ENCODE data around the gene SYNDIG1L. TPM values are rescaled to one million over a fixed set of nuclear protein-coding genes. Genes with fewer than 3 reads are reported as not detected.

The SYNDIG1L gene
- total and polyA plus RNA-seq, 2 of the 8 experiments (the other 6 are each of a cell fraction or from before 2014, with no cell fraction given): 3.0 to 3.2 TPM

DNA sequence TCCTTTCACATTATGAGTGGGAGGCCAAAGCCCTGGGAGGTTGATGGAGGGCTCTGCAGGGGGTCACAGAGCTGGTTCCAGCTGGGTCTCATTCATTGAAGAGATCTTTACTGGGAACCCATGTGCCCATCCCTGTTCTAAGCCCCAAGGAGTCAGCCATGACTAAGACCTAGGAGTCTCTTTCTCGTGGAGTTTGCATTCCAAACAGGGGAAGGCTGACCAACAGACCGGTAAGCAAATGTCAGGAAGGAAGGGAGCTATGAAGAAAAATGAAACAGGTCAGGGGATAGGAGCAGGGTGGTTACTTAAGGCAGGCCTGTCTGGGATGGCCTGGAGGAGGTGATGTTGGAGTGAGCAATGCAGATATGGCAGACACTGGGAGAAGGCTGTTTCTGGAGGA is 31.5 kb downstream of the SYNDIG1L start:
- peaks cover 0 to 2% (median 0%) of the 10 kb centered on the region in 4 experiments; a peak in 1 of 7 replicates for H3K27me3 ChIP-seq (replicated peaks in 1 of 4; ENCODE audit: control insufficient read depth in 3 of 4, extremely low read depth in 1 of 4, insufficient read depth in 3 of 4, low read length in 3 of 4)
- H3K4me2 ChIP-seq (ENCODE audit: insufficient read depth in 1 of 2, low read depth in 2 of 2, low read length in 2 of 2): no peak overlapping the region
- no peak overlapping the region for H2BK20ac ChIP-seq (ENCODE audit: low read length)
- no peak overlapping the region for H2BK15ac ChIP-seq (ENCODE audit: low read length)
- H2AK5ac ChIP-seq (ENCODE audit: low read depth, low read length): no peak overlapping the region
- TF ChIP-seq KDM1A (IDR thresholded peaks at IDR 0.05; ENCODE audit: borderline replicate concordance, low read length): no peak
- no peak for TF ChIP-seq POLR2AphosphoS5 (IDR thresholded peaks at IDR 0.05; ENCODE audit: low read depth, low read length)
- TF ChIP-seq, protein P1, sequence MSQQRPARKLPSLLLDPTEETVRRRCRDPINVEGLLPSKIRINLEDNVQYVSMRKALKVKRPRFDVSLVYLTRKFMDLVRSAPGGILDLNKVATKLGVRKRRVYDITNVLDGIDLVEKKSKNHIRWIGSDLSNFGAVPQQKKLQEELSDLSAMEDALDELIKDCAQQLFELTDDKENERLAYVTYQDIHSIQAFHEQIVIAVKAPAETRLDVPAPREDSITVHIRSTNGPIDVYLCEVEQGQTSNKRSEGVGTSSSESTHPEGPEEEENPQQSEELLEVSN (IDR thresholded peaks at IDR 0.05): no peak
- no peak for TF ChIP-seq TEAD4 (IDR thresholded peaks at IDR 0.05; ENCODE audit: low read depth, low read length)
- TF ChIP-seq PHF8 (conservative IDR thresholded peaks at IDR 0.05; ENCODE audit: low read depth, low read length): no peak
- no peak for TF ChIP-seq BRCA1 (IDR thresholded peaks at IDR 0.05; ENCODE audit: low read depth, low read length)
- TF ChIP-seq, protein P2, sequence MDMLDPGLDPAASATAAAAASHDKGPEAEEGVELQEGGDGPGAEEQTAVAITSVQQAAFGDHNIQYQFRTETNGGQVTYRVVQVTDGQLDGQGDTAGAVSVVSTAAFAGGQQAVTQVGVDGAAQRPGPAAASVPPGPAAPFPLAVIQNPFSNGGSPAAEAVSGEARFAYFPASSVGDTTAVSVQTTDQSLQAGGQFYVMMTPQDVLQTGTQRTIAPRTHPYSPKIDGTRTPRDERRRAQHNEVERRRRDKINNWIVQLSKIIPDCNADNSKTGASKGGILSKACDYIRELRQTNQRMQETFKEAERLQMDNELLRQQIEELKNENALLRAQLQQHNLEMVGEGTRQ (IDR thresholded peaks at IDR 0.05; ENCODE audit: low read length): no peak
- TF ChIP-seq FOSL1 (IDR thresholded peaks at IDR 0.05; ENCODE audit: insufficient read depth, low read depth, low read length): no peak
- no peak for TF ChIP-seq HDAC2 (IDR thresholded peaks at IDR 0.05; ENCODE audit: borderline replicate concordance in 1 of 2, low read depth in 2 of 2, low read length in 2 of 2)
- TF ChIP-seq TBP (IDR thresholded peaks at IDR 0.05; ENCODE audit: low read depth, low read length): no peak
- no peak overlapping the region for H4K91ac ChIP-seq (replicated peaks; ENCODE audit: insufficient read length, low read length)
- H3K18ac ChIP-seq (ENCODE audit: extremely low read depth, low read length): no peak overlapping the region; the same call in 1 of the 2 replicates
- H3K79me1 ChIP-seq (ENCODE audit: low read depth, low read length): no peaks in the 10 kb centered on the region
- H3K9me3 ChIP-seq (ENCODE audit: insufficient read depth in 2 of 2, low read depth in 1 of 2, low read length in 1 of 2): no peaks in the 10 kb centered on the region
- no peak overlapping the region for H2BK12ac ChIP-seq (ENCODE audit: low read depth, low read length)
- FAIRE-seq: no peak
- no peaks in the 10 kb centered on the region for H3K36me3 ChIP-seq (ENCODE audit: control insufficient read depth in 2 of 4, insufficient read depth in 4 of 4, low read length in 3 of 4)
- DNase-seq (ENCODE audit: low read depth in 1 of 2, low spot score in 2 of 2): no peak
- peaks cover 0 to 2% (median 0%) of the 10 kb centered on the region in 4 experiments; a peak in 2 of 7 replicates for H3K4me1 ChIP-seq (replicated peaks in 1 of 4; ENCODE audit: control insufficient read depth in 3 of 4, insufficient read depth in 4 of 4, low read length in 3 of 4)
- H4K8ac ChIP-seq (ENCODE audit: extremely low read depth, insufficient read depth, low read length): no peak overlapping the region
- H3K79me2 ChIP-seq (ENCODE audit: control insufficient read depth in 1 of 2, insufficient read depth in 2 of 2, low read length in 2 of 2): no peaks in the 10 kb centered on the region
- ChIA-PET POLR2A (ENCODE audit: partially characterized antibody) (interaction anchor here (0.8 to 1.4 kb wide), 3 partner anchors 46 to 92 kb away, joined by 3 to 4 read pairs (median 3); partner anchors contain the start of genes ABCD4 and VRTN), CTCF (ENCODE audit: partially characterized antibody) (interaction anchor here (0.6 to 2.8 kb wide), 5 partner anchors 14 to 114 kb away, joined by 3 to 7 read pairs (median 3); no protein-coding TSS in a partner anchor)
- WGBS, 2 experiments (ENCODE audit: extremely low coverage in 1 of 2, insufficient coverage in 1 of 2, insufficient read length in 1 of 2, insufficient replicate concordance in 2 of 2, low coverage in 1 of 2, low lambda C conversion rate in 2 of 2, missing lambda C conversion rate in 1 of 2): 94% methylated on average over 2 of the region's 2 CpGs; no CpG with 5 or more reads in 1 of the 2 experiments
- no peak overlapping the region for H2BK120ac ChIP-seq (replicated peaks; ENCODE audit: low read depth, low read length)
- H2BK5ac ChIP-seq (ENCODE audit: low read depth, low read length): no peak overlapping the region
- no peak overlapping the region for H3K4ac ChIP-seq (replicated peaks; ENCODE audit: insufficient read length, low read depth, low read length)
- no peak overlapping the region for H3K9ac ChIP-seq (replicated peaks in 1 of 4; ENCODE audit: extremely low read depth in 1 of 4, low read depth in 3 of 4, low read length in 3 of 4)
- H4K20me1 ChIP-seq (replicated peaks in 1 of 2; ENCODE audit: control insufficient read depth in 1 of 2, insufficient read depth in 2 of 2, low read length in 2 of 2): no peaks in the 10 kb centered on the region
- no peak overlapping the region for H3K4me3 ChIP-seq (ENCODE audit: extremely low read depth in 1 of 4, insufficient read depth in 2 of 4, low read depth in 3 of 4, low read length in 4 of 4)
- no peak overlapping the region for H3K56ac ChIP-seq (replicated peaks; ENCODE audit: insufficient read length, low read depth, low read length)
- no peak overlapping the region for H2AFZ ChIP-seq (ENCODE audit: low read length)
- H4K5ac ChIP-seq (ENCODE audit: insufficient read length, low read depth, low read length): no peak overlapping the region
- H3K14ac ChIP-seq (ENCODE audit: insufficient read length): no peak overlapping the region
- no peak overlapping the region for H3K27ac ChIP-seq (ENCODE audit: low read depth, low read length)
- no peak overlapping the region for H3K23ac ChIP-seq (ENCODE audit: insufficient read length)
- no peaks in the 10 kb centered on the region for H3K23me2 ChIP-seq (ENCODE audit: low read depth, low read length)

All from H1 (cell line).